CD4-positive, alpha-beta memory T cell (primary cell): Measurements from ENCODE around the gene PRDM16. TPM values are rescaled to one million over a fixed set of nuclear protein-coding genes. Genes with fewer than 3 reads are reported as not detected.

ENCODE experiments used
- CTCF ChIA-PET: fragments of 350-600 bp; sonication (Branson Sonifier 250); formaldehyde crosslinking; loops from one replicate; lab custom pipeline; 2021; ENCODE audit warnings: inconsistent platforms; ENCODE audit not compliant: partially characterized antibody; lab: Charles Lee
- POLR2A ChIA-PET: fragments of 350-600 bp; sonication (Branson Sonifier 250); formaldehyde crosslinking; loops from one replicate; lab custom pipeline; 2021; ENCODE audit not compliant: partially characterized antibody; lab: Charles Lee
- DNase-seq, 5 donors: peaks; one replicate each; pipeline versions ENCODE4 v3.0.0 to v3.0.0-alpha.2; 2020 to 2022; ENCODE audit warnings: mixed read lengths in 1 of 5
- H3K27ac ChIP-seq: one replicate; pipeline ENCODE4 v1.7.0; 2013; ENCODE audit warnings: low read depth, low read length
- H3K27me3 ChIP-seq: 2 replicates; pipeline ENCODE4 v1.7.0; 2013; ENCODE audit warnings: mild to moderate bottlenecking, low read length, moderate library complexity; ENCODE audit not compliant: insufficient read depth
- H3K36me3 ChIP-seq: 2 replicates; pipeline ENCODE4 v1.7.0; 2013; ENCODE audit warnings: mild to moderate bottlenecking, low read length, moderate library complexity; ENCODE audit not compliant: insufficient read depth
- H3K4me1 ChIP-seq: 2 replicates; pipeline ENCODE4 v1.7.0; 2013; ENCODE audit warnings: mild to moderate bottlenecking, low read length, moderate library complexity; ENCODE audit not compliant: insufficient read depth
- H3K4me3 ChIP-seq, 2 donors: one replicate each; pipeline ENCODE4 v1.7.0; 2013; ENCODE audit warnings: low read length in 2 of 2, mild to moderate bottlenecking in 1 of 2
- H3K9me3 ChIP-seq, 2 donors: one replicate each; pipeline ENCODE4 v1.7.0; 2013; ENCODE audit warnings: low read length in 2 of 2, control low read depth in 1 of 2; ENCODE audit not compliant: control insufficient read depth in 1 of 2
- H3K27ac Mint-ChIP-seq, 7 donors: one replicate each; pipeline ENCODE4 v1.8.0; 2020 to 2021; ENCODE audit warnings: mixed read lengths in 7 of 7, mild to moderate bottlenecking in 6 of 7, inconsistent platforms in 3 of 7, moderate library complexity in 3 of 7
- H3K27me3 Mint-ChIP-seq, 2 donors: one replicate each; pipeline ENCODE4 v1.8.0; 2020 to 2021; ENCODE audit warnings: mixed read lengths in 2 of 2
- H3K36me3 Mint-ChIP-seq, 2 donors: one replicate each; pipeline ENCODE4 v1.8.0; 2020 to 2021; ENCODE audit warnings: mixed read lengths in 2 of 2, inconsistent platforms in 1 of 2, mild to moderate bottlenecking in 1 of 2
- H3K4me1 Mint-ChIP-seq, 4 donors: one replicate each; pipeline ENCODE4 v1.8.0; 2020 to 2021; ENCODE audit warnings: mixed read lengths in 4 of 4, mild to moderate bottlenecking in 1 of 4
- H3K4me3 Mint-ChIP-seq, 8 donors: one replicate each; pipeline ENCODE4 v1.8.0; 2020 to 2021; ENCODE audit warnings: mixed read lengths in 8 of 8, mild to moderate bottlenecking in 7 of 8, moderate library complexity in 6 of 8, inconsistent platforms in 3 of 8
- H3K9me3 Mint-ChIP-seq, 8 donors: one replicate each; pipeline ENCODE4 v1.8.0; 2020 to 2021; ENCODE audit warnings: mixed read lengths in 8 of 8, mild to moderate bottlenecking in 5 of 8, inconsistent platforms in 3 of 8, moderate library complexity in 1 of 8
- intact Hi-C: fragments of 100-400 bp; cut with micrococcal nuclease; formaldehyde crosslinking; loops from one replicate; pipeline ENCODE4 v1.15.1; 2023
- polyA plus RNA-seq, 2 donors: library from polyadenylated mRNA; unstranded; fragments of 300-500 nt; fragmentation: Illumina TruSeq; gene quantifications; one replicate each; pipeline ENCODE4 v1.2.3, GENCODE V29; 2021
- total RNA-seq, 2 experiments: library from RNA; stranded (reverse); gene quantifications; one replicate each; pipeline ENCODE4 v1.2.3, GENCODE V29; 2021

The PRDM16 gene
- total and polyA plus RNA-seq, 4 experiments from 2014 or later = not detected

GRCh38 chr1:3179471-3179870 is 110.5 kb downstream of the PRDM16 start:
- peaks cover 2% of the 10 kb centered on the region in 2 donors for H3K27me3 Mint-ChIP-seq
- H3K36me3 ChIP-seq = no peaks in the 10 kb centered on the region
- H3K4me1 ChIP-seq = no peaks in the 10 kb centered on the region
- no peak overlapping the region for H3K4me3 ChIP-seq
- no peaks in the 10 kb centered on the region for H3K4me1 Mint-ChIP-seq
- H3K27ac ChIP-seq = no peak overlapping the region
- H3K9me3 Mint-ChIP-seq = no peaks in the 10 kb centered on the region
- no peak overlapping the region for H3K27ac Mint-ChIP-seq
- DNase-seq = no peak
- CTCF ChIA-PET = no interaction called here
- intact Hi-C loops = no loop called here
- H3K9me3 ChIP-seq = no peaks in the 10 kb centered on the region
- H3K27me3 ChIP-seq = no peaks in the 10 kb centered on the region
- H3K36me3 Mint-ChIP-seq = no peaks in the 10 kb centered on the region
- H3K4me3 Mint-ChIP-seq = no peak overlapping the region
- POLR2A ChIA-PET = no interaction called here

DNA sequence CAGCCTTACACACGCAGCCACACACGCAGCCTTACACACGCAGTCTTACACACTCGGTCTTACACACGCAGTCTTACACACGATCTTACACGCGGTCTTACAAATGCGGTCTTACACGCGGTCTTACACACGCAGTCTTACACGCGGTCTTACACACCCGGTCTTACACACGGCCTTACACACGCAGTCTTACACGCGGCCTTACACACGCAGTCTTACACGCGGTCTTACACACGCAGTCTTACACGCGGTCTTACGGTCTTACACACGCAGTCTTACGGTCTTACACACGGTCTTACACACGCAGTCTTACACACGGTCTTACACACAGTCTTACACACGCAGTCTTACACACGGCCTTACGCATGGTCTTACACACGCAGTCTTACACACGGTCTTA is 111.9 kb downstream of the PRDM16 start:
- H3K4me3 Mint-ChIP-seq = no peak overlapping the region
- no peak for DNase-seq
- H3K27ac Mint-ChIP-seq = no peak overlapping the region
- ChIA-PET CTCF (no interaction called here), POLR2A (no interaction called here)
- no peaks in the 10 kb centered on the region for H3K36me3 Mint-ChIP-seq
- Histone ChIP-seq H3K9me3 (no peaks in the 10 kb centered on the region), H3K4me3 (no peak overlapping the region), H3K27ac (no peak overlapping the region), H3K36me3 (no peaks in the 10 kb centered on the region), H3K4me1 (no peaks in the 10 kb centered on the region), H3K27me3 (peaks cover 4% of the 10 kb centered on the region)
- peaks cover 5% of the 10 kb centered on the region in 2 donors for H3K27me3 Mint-ChIP-seq
- no peaks in the 10 kb centered on the region for H3K9me3 Mint-ChIP-seq
- H3K4me1 Mint-ChIP-seq = no peaks in the 10 kb centered on the region
- intact Hi-C loops = no loop called here

DNA sequence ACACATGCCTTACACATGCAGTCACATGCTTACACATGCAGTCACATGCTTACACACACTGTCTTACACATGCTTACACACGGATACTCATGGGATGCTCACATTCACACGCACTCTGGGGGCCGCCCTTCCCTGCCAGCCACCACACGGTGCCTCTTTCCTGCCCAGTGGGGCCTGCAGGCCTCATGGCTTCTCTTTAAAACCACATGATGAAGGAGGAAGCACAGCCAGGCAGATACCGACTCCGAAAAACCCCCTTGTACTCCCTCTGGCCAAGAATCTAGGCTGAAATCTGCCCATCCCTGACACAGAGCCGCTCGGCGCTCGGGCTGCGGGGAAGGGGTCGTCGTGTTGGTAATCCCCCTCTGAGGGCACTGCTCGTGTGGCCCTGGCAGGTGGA is 113.0 kb downstream of the PRDM16 start:
- DNase-seq = no peak
- Histone ChIP-seq H3K27ac (no peak overlapping the region), H3K36me3 (no peaks in the 10 kb centered on the region), H3K27me3 (peaks cover 4% of the 10 kb centered on the region), H3K4me3 (no peak overlapping the region), H3K9me3 (no peaks in the 10 kb centered on the region), H3K4me1 (no peaks in the 10 kb centered on the region)
- Mint-ChIP-seq H3K27me3 (peaks cover 5 to 9% of the 10 kb centered on the region in 2 donors), H3K36me3 (no peaks in the 10 kb centered on the region), H3K4me3 (no peak overlapping the region), H3K9me3 (no peaks in the 10 kb centered on the region), H3K27ac (no peak overlapping the region), H3K4me1 (no peaks in the 10 kb centered on the region)
- ChIA-PET CTCF (no interaction called here), POLR2A (no interaction called here)
- intact Hi-C loops = no loop called here

DNA sequence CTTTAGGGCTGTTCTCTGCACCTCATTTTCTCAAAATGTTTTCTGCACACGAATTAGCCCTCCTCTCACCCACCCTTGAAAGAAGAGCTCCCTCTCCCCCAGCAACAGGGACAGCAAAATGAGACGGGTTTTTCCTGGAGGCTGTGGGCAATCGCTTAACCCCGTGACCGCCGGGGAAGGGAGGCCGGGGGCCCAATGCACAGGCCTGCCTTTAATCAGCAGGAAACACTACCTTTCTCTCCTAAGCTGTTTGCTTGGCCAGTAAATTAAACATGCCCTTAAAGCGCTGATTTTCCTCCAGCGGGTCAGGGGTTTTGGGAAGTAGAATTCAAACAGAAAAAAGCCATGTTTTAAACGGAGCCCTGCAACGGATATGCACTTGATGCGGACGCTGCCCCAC is 114.4 kb downstream of the PRDM16 start:
- no peak overlapping the region for H3K4me3 ChIP-seq
- no peaks in the 10 kb centered on the region for H3K9me3 Mint-ChIP-seq
- H3K27me3 ChIP-seq = peaks cover 4% of the 10 kb centered on the region
- H3K9me3 ChIP-seq = no peaks in the 10 kb centered on the region
- intact Hi-C loops = no loop called here
- H3K4me3 Mint-ChIP-seq = no peak overlapping the region
- ChIA-PET CTCF (interaction anchor here (1.1 kb wide), 1 partner anchor 9 kb away, joined by 3 read pairs; no protein-coding TSS in a partner anchor), POLR2A (no interaction called here)
- DNase-seq = no peak
- H3K27me3 Mint-ChIP-seq = peaks cover 7 to 10% of the 10 kb centered on the region in 2 donors
- no peaks in the 10 kb centered on the region for H3K4me1 Mint-ChIP-seq
- no peaks in the 10 kb centered on the region for H3K36me3 Mint-ChIP-seq
- no peaks in the 10 kb centered on the region for H3K36me3 ChIP-seq
- no peak overlapping the region for H3K27ac Mint-ChIP-seq
- H3K4me1 ChIP-seq = no peaks in the 10 kb centered on the region
- H3K27ac ChIP-seq = no peak overlapping the region

GRCh38 chr1:3183813-3184212 is 114.8 kb downstream of the PRDM16 start:
- no peak overlapping the region for H3K4me3 Mint-ChIP-seq
- intact Hi-C loops = no loop called here
- H3K27me3 Mint-ChIP-seq = peaks cover 7 to 10% of the 10 kb centered on the region in 2 donors
- no peaks in the 10 kb centered on the region for H3K36me3 Mint-ChIP-seq
- H3K4me3 ChIP-seq = no peak overlapping the region
- no peak overlapping the region for H3K27ac ChIP-seq
- peaks cover 4% of the 10 kb centered on the region for H3K27me3 ChIP-seq
- H3K27ac Mint-ChIP-seq = no peak overlapping the region
- no peaks in the 10 kb centered on the region for H3K36me3 ChIP-seq
- ChIA-PET CTCF (no interaction called here), POLR2A (no interaction called here)
- no peaks in the 10 kb centered on the region for H3K4me1 Mint-ChIP-seq
- no peaks in the 10 kb centered on the region for H3K9me3 ChIP-seq
- DNase-seq = no peak
- no peaks in the 10 kb centered on the region for H3K9me3 Mint-ChIP-seq
- no peaks in the 10 kb centered on the region for H3K4me1 ChIP-seq

DNA sequence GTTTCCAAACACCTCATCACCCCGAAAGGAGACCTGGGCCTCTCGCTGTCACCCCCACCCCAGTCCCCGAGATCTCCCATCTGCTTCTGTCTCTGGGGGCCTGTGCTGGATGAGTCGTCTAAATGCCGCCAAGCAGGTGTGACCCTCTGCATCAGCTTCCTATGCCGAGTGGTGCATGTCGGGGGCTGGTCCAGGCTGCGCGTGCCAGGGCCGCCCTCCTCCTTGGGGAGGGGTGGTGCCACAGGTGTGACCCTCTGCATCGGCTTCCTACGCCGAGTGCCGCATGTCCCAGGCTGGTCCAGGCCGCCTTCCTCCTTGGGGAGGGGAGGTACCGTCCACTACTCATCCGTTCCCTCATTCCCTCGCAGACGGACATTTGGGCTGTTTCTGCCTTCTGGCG is 115.7 kb downstream of the PRDM16 start:
- H3K9me3 Mint-ChIP-seq = no peaks in the 10 kb centered on the region
- CTCF ChIA-PET = no interaction called here
- Histone ChIP-seq H3K27me3 (peaks cover 4% of the 10 kb centered on the region), H3K36me3 (no peaks in the 10 kb centered on the region), H3K4me1 (no peaks in the 10 kb centered on the region), H3K9me3 (no peaks in the 10 kb centered on the region), H3K4me3 (no peak overlapping the region), H3K27ac (no peak overlapping the region)
- H3K27me3 Mint-ChIP-seq = peaks cover 7 to 14% of the 10 kb centered on the region in 2 donors
- no peak for DNase-seq
- intact Hi-C loops = no loop called here
- POLR2A ChIA-PET = no interaction called here
- no peaks in the 10 kb centered on the region for H3K4me1 Mint-ChIP-seq
- no peak overlapping the region for H3K4me3 Mint-ChIP-seq
- H3K27ac Mint-ChIP-seq = no peak overlapping the region
- no peaks in the 10 kb centered on the region for H3K36me3 Mint-ChIP-seq

- no peak overlapping the region for H3K4me3 ChIP-seq
- H3K27me3 ChIP-seq = peaks cover 4% of the 10 kb centered on the region
- no peaks in the 10 kb centered on the region for H3K4me1 ChIP-seq
- H3K27ac ChIP-seq = no peak overlapping the region
- ChIA-PET CTCF (no interaction called here), POLR2A (no interaction called here)
- H3K36me3 Mint-ChIP-seq = no peaks in the 10 kb centered on the region
- intact Hi-C loops = no loop called here
- peaks cover 7 to 17% of the 10 kb centered on the region in 2 donors for H3K27me3 Mint-ChIP-seq
- DNase-seq = no peak
- H3K4me1 Mint-ChIP-seq = no peaks in the 10 kb centered on the region
- H3K4me3 Mint-ChIP-seq = no peak overlapping the region
- H3K9me3 ChIP-seq = no peaks in the 10 kb centered on the region
- no peak overlapping the region for H3K27ac Mint-ChIP-seq
- H3K9me3 Mint-ChIP-seq = no peaks in the 10 kb centered on the region
- H3K36me3 ChIP-seq = no peaks in the 10 kb centered on the region
Measured at GRCh38 chr1:3185896-3186525, 117.0 kb downstream of the PRDM16 start.
